Upper lobe of right lung (tissue), 1 donor: ENCODE measurements around the gene CHODL. TPM values are rescaled to one million over a fixed set of nuclear protein-coding genes. Genes with fewer than 3 reads are reported as not detected.

Experiments
- ATAC-seq: fragments of 200-7000 bp; cut with Tn5 transposase; one replicate; pipeline ENCODE4 v1.9.1; 2020; ENCODE audit warnings: mild to moderate bottlenecking, moderate library complexity
- DNase-seq: peaks from one replicate; pipeline ENCODE4 v3.0.0-alpha.2; 2020
- H3K27ac ChIP-seq: fragments of 200-600 bp; one replicate; pipeline ENCODE4 v1.8.0; 2022
- H3K27me3 ChIP-seq: fragments of 200-600 bp; one replicate; pipeline ENCODE4 v1.8.0; 2022; ENCODE audit warnings: mild to moderate bottlenecking
- H3K36me3 ChIP-seq: fragments of 200-600 bp; one replicate; pipeline ENCODE4 v1.8.0; 2022
- H3K4me1 ChIP-seq: fragments of 200-600 bp; one replicate; pipeline ENCODE4 v1.8.0; 2022
- H3K4me3 ChIP-seq: fragments of 200-600 bp; one replicate; pipeline ENCODE4 v1.8.0; 2022; ENCODE audit warnings: mild to moderate bottlenecking
- H3K9me3 ChIP-seq: fragments of 200-600 bp; one replicate; pipeline ENCODE4 v1.8.0; 2022
- intact Hi-C: fragments of 100-400 bp; cut with DNase I; formaldehyde crosslinking; loops from one replicate; pipeline ENCODE4 v1.11.0; 2022
- total RNA-seq: library from RNA; stranded (reverse); fragmentation: NEBNext Ultra II Directional; extraction: Animal tissue kit (Norgen Biotek cat#: 25700); gene quantifications from one replicate; pipeline ENCODE4 v1.2.1, GENCODE V29; 2021
- TF ChIP-seq, protein P1 (sequence below): fragments of 200-600 bp; IDR thresholded peaks from one replicate; pipeline ENCODE4 v1.8.0; 2022; ENCODE audit warnings: antibody characterized with exemption
- donor health status: DM: no; HTN: yes; CAD: no; lungs with severe emphysema.

CHODL gene
- total RNA-seq, 1 donor from 2014 or later = 0.26 TPM

- TF ChIP-seq, protein P1, sequence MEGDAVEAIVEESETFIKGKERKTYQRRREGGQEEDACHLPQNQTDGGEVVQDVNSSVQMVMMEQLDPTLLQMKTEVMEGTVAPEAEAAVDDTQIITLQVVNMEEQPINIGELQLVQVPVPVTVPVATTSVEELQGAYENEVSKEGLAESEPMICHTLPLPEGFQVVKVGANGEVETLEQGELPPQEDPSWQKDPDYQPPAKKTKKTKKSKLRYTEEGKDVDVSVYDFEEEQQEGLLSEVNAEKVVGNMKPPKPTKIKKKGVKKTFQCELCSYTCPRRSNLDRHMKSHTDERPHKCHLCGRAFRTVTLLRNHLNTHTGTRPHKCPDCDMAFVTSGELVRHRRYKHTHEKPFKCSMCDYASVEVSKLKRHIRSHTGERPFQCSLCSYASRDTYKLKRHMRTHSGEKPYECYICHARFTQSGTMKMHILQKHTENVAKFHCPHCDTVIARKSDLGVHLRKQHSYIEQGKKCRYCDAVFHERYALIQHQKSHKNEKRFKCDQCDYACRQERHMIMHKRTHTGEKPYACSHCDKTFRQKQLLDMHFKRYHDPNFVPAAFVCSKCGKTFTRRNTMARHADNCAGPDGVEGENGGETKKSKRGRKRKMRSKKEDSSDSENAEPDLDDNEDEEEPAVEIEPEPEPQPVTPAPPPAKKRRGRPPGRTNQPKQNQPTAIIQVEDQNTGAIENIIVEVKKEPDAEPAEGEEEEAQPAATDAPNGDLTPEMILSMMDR = no peak
- no peak for DNase-seq
- intact Hi-C loops = no loop called here
- H3K36me3 ChIP-seq = no peaks in the 10 kb centered on the region
- no peaks in the 10 kb centered on the region for H3K4me1 ChIP-seq
- no peaks in the 10 kb centered on the region for H3K9me3 ChIP-seq
- H3K27me3 ChIP-seq = no peaks in the 10 kb centered on the region
- ATAC-seq = no peak
- no peak overlapping the region for H3K27ac ChIP-seq
- H3K4me3 ChIP-seq = no peak overlapping the region
Measured at GRCh38 chr21:18251065-18251464, 6.4 kb downstream of the CHODL start.

GRCh38 chr21:18252256-18252655, 7.6 kb downstream of the CHODL start:
- no peak for ATAC-seq
- no peak overlapping the region for H3K4me3 ChIP-seq
- H3K27ac ChIP-seq = no peak overlapping the region
- H3K27me3 ChIP-seq = no peaks in the 10 kb centered on the region
- TF ChIP-seq, protein P1 = no peak
- intact Hi-C loops = no loop called here
- H3K4me1 ChIP-seq = no peaks in the 10 kb centered on the region
- DNase-seq = no peak
- H3K9me3 ChIP-seq = no peaks in the 10 kb centered on the region
- no peaks in the 10 kb centered on the region for H3K36me3 ChIP-seq

DNA sequence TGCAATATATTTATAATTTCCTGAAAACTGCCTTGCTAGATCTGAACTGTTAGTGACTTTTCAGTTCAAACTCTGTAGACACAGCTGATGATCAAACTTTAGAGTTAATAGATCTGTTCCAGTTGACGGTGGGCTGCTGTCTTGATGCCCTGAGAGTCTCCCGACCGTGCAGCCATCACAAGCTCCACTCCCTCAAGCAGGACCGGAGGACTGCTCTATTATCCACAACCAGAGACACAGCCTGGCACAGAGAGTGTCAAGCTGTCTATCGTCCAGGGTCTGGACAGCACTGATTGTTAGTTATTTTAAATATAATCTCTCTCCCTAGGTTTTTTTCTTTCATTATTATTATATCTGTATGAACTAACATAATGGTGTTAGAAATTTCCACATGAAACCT, 8.0 kb downstream of the CHODL start:
- H3K36me3 ChIP-seq = no peaks in the 10 kb centered on the region
- no peak overlapping the region for H3K4me3 ChIP-seq
- DNase-seq = no peak
- H3K4me1 ChIP-seq = no peaks in the 10 kb centered on the region
- TF ChIP-seq, protein P1 = no peak
- H3K9me3 ChIP-seq = no peaks in the 10 kb centered on the region
- ATAC-seq = no peak
- intact Hi-C loops = no loop called here
- H3K27me3 ChIP-seq = no peaks in the 10 kb centered on the region
- no peak overlapping the region for H3K27ac ChIP-seq

DNA sequence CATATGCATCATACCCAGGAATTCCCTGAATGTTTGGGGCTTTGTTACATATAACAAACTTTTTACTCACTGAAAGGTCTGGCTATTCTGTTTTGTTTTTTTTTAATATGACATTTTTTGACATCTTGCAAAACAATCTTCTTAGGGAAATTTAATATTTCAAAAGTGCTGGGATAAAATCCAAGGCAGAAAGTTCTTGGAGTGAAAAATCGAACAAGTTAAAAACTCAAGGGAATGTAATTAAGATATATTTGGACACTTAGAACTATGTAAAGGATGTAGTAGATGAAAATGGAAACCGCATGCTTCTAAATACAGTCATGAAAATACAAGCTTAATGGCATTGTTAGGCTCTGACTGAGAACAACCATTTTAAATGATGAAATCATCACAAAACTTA, 8.6 kb downstream of the CHODL start:
- intact Hi-C loops = no loop called here
- H3K9me3 ChIP-seq = no peaks in the 10 kb centered on the region
- H3K27ac ChIP-seq = no peak overlapping the region
- no peak for DNase-seq
- H3K4me3 ChIP-seq = no peak overlapping the region
- no peak for ATAC-seq
- H3K4me1 ChIP-seq = no peaks in the 10 kb centered on the region
- H3K36me3 ChIP-seq = no peaks in the 10 kb centered on the region
- H3K27me3 ChIP-seq = no peaks in the 10 kb centered on the region
- TF ChIP-seq, protein P1 = no peak

DNA sequence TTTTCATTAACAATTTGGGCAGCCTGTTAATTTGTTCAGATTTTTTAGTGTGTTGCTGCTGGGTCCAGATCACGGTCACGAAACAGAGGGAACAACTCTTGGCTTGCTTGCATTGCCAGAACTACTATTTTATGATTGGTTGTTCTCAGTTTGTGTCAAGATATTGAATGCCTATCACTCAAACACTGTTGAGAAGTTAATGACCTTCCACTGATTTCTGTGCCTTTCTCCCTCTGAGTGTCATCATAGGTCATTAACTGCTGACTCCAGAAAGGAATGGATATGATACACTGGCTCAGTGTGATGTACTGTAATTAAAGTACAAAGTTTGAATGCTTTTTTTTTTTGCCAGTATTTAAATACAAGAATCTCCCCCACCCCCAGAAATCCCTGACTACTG, 9.2 kb downstream of the CHODL start:
- DNase-seq (no peak), ATAC-seq (no peak)
- Histone ChIP-seq H3K27me3 (no peaks in the 10 kb centered on the region), H3K9me3 (no peaks in the 10 kb centered on the region), H3K27ac (no peak overlapping the region), H3K36me3 (no peaks in the 10 kb centered on the region), H3K4me1 (no peaks in the 10 kb centered on the region), H3K4me3 (no peak overlapping the region)
- intact Hi-C loops = no loop called here
- TF ChIP-seq, protein P1 = no peak

DNA sequence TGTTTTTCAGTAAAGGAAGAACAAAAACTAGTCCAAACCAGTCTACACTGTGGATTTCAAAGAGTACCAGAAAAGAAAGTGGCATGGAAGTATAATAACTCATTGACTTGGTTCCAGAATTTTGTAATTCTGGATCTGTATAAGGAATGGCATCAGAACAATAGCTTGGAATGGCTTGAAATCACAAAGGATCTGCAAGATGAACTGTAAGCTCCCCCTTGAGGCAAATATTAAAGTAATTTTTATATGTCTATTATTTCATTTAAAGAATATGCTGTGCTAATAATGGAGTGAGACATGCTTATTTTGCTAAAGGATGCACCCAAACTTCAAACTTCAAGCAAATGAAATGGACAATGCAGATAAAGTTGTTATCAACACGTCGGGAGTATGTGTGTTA, 21.3 kb downstream of the CHODL start:
- intact Hi-C loops = no loop called here
- TF ChIP-seq, protein P1 = no peak
- no peak overlapping the region for H3K4me3 ChIP-seq
- H3K27ac ChIP-seq = no peak overlapping the region
- DNase-seq = no peak
- ATAC-seq = no peak
- no peaks in the 10 kb centered on the region for H3K27me3 ChIP-seq
- H3K9me3 ChIP-seq = no peaks in the 10 kb centered on the region
- no peaks in the 10 kb centered on the region for H3K4me1 ChIP-seq
- H3K36me3 ChIP-seq = no peaks in the 10 kb centered on the region
